H9 (cell line): ENCODE measurements around the gene DACH1. TPM values are rescaled to one million over a fixed set of nuclear protein-coding genes. Genes with fewer than 3 reads are reported as not detected.

Experiments used
- DNase-seq: peaks from one replicate; pipeline ENCODE4 v3.0.0-alpha.2; 2017
- H2AFZ ChIP-seq: one replicate; pipeline ENCODE4 v1.6.1; 2013; ENCODE audit warnings: mild to moderate bottlenecking, low read length, control low read depth, moderate library complexity
- H2AK5ac ChIP-seq: 2 replicates; pipeline ENCODE4 v1.6.1; 2013; ENCODE audit warnings: low read length, control low read depth, mixed read lengths; ENCODE audit not compliant: insufficient read length
- H2BK120ac ChIP-seq: one replicate; pipeline ENCODE4 v1.6.1; 2013; ENCODE audit warnings: low read depth, mild to moderate bottlenecking, low read length, control low read depth, inconsistent platforms; ENCODE audit not compliant: poor library complexity, severe bottlenecking
- H2BK12ac ChIP-seq: 2 replicates; pipeline ENCODE4 v1.6.1; 2013; ENCODE audit warnings: low read length, control low read depth, mixed read lengths, low read depth; ENCODE audit not compliant: insufficient read length
- H2BK15ac ChIP-seq: 2 replicates; pipeline ENCODE4 v1.6.1; 2013; ENCODE audit warnings: low read depth, low read length, control low read depth
- H2BK20ac ChIP-seq: one replicate; pipeline ENCODE4 v1.6.1; 2013; ENCODE audit warnings: low read depth, mild to moderate bottlenecking, low read length, control low read depth, inconsistent platforms; ENCODE audit not compliant: poor library complexity, severe bottlenecking
- H2BK5ac ChIP-seq: 2 replicates; pipeline ENCODE4 v1.6.1; 2013; ENCODE audit warnings: low read length, control low read depth, mixed read lengths; ENCODE audit not compliant: insufficient read length
- H3K14ac ChIP-seq: 2 replicates; pipeline ENCODE4 v1.6.1; 2013; ENCODE audit warnings: low read length, control low read depth; ENCODE audit not compliant: insufficient read depth
- H3K18ac ChIP-seq: 2 replicates; pipeline ENCODE4 v1.6.1; 2013; ENCODE audit warnings: low read depth, mild to moderate bottlenecking, mixed read lengths, low read length, control low read depth; ENCODE audit not compliant: insufficient read length
- H3K23ac ChIP-seq: 2 replicates; pipeline ENCODE4 v1.6.1; 2013; ENCODE audit warnings: low read length, control low read depth, mixed read lengths, low read depth; ENCODE audit not compliant: insufficient read length
- H3K23me2 ChIP-seq: 2 replicates; pipeline ENCODE4 v1.6.1; 2013; ENCODE audit warnings: low read depth, mild to moderate bottlenecking, mixed read lengths, low read length, control low read depth; ENCODE audit not compliant: insufficient read length, poor library complexity, severe bottlenecking
- H3K27ac ChIP-seq: 2 replicates; pipeline ENCODE4 v1.5.1; 2013; ENCODE audit warnings: low read length, control low read depth, mixed read lengths, low read depth; ENCODE audit not compliant: insufficient read length
- H3K27me3 ChIP-seq: 2 replicates; pipeline ENCODE4 v1.6.1; 2013; ENCODE audit warnings: low read length, control low read depth, inconsistent platforms; ENCODE audit not compliant: insufficient read depth
- H3K4ac ChIP-seq: 2 replicates; pipeline ENCODE4 v1.6.1; 2013; ENCODE audit warnings: low read depth, mild to moderate bottlenecking, control low read depth, inconsistent platforms, low read length, moderate library complexity
- H3K4me1 ChIP-seq: 2 replicates; pipeline ENCODE4 v1.6.1; 2013; ENCODE audit warnings: low read length, control low read depth, inconsistent platforms; ENCODE audit not compliant: insufficient read depth
- H3K4me2 ChIP-seq: 2 replicates; pipeline ENCODE4 v1.6.1; 2013; ENCODE audit warnings: low read length, control low read depth, mixed read lengths; ENCODE audit not compliant: insufficient read length, insufficient read depth
- H3K56ac ChIP-seq: 2 replicates; pipeline ENCODE4 v1.6.1; 2013; ENCODE audit warnings: low read depth, mild to moderate bottlenecking, mixed read lengths, low read length, control low read depth; ENCODE audit not compliant: insufficient read length
- H3K79me1 ChIP-seq: 2 replicates; pipeline ENCODE4 v1.6.1; 2013; ENCODE audit warnings: low read depth, mild to moderate bottlenecking, moderate library complexity, low read length, control low read depth, inconsistent platforms; ENCODE audit not compliant: insufficient read depth, poor library complexity, severe bottlenecking
- H3K79me2 ChIP-seq: 2 replicates; pipeline ENCODE4 v1.6.1; 2013; ENCODE audit warnings: low read length, control low read depth, inconsistent platforms; ENCODE audit not compliant: insufficient read depth
- H3K9ac ChIP-seq: 2 replicates; pipeline ENCODE4 v1.6.1; 2013; ENCODE audit warnings: low read length, control low read depth, mixed read lengths; ENCODE audit not compliant: insufficient read length; ENCODE audit errors: extremely low read depth
- H3K9me3 ChIP-seq: one replicate; pipeline ENCODE4 v1.6.1; 2013; ENCODE audit warnings: low read depth, low read length, inconsistent platforms; ENCODE audit not compliant: control insufficient read depth
- H3T11ph ChIP-seq: one replicate; pipeline ENCODE4 v1.6.1; 2013; ENCODE audit warnings: mild to moderate bottlenecking, low read length, control low read depth, inconsistent platforms
- H4K20me1 ChIP-seq: one replicate; pipeline ENCODE4 v1.6.1; 2013; ENCODE audit not compliant: control insufficient read depth, insufficient read length, insufficient read depth
- H4K5ac ChIP-seq: 2 replicates; pipeline ENCODE4 v1.6.1; 2013; ENCODE audit warnings: low read depth, mild to moderate bottlenecking, mixed read lengths, low read length, control low read depth; ENCODE audit not compliant: insufficient read length
- H4K8ac ChIP-seq: replicated peaks from 2 replicates; pipeline ENCODE4 v1.6.1; 2013; ENCODE audit warnings: low read length, control low read depth, mixed read lengths, low read depth; ENCODE audit not compliant: insufficient read length
- H4K91ac ChIP-seq: 2 replicates; pipeline ENCODE4 v1.6.1; 2013; ENCODE audit warnings: low read depth, mild to moderate bottlenecking, moderate library complexity, mixed read lengths, low read length, control low read depth; ENCODE audit not compliant: insufficient read length
- H3K27ac Mint-ChIP-seq, 3 experiments: 2 replicates in 2 of 3; 3 replicates in 1 of 3; pipeline ENCODE4 v1.8.0; 2020 to 2021; ENCODE audit warnings: mixed read lengths in 3 of 3, mild to moderate bottlenecking in 1 of 3, moderate library complexity in 1 of 3
- H3K27me3 Mint-ChIP-seq: 2 replicates; pipeline ENCODE4 v1.8.0; 2021; ENCODE audit warnings: low read depth, mild to moderate bottlenecking, moderate library complexity, mixed read lengths
- H3K36me3 Mint-ChIP-seq, 3 experiments: 2 replicates in 2 of 3; 3 replicates in 1 of 3; pipeline ENCODE4 v1.8.0; 2020 to 2021; ENCODE audit warnings: low read depth in 3 of 3, mixed read lengths in 3 of 3; ENCODE audit not compliant: insufficient read depth in 1 of 3
- H3K4me1 Mint-ChIP-seq, 2 experiments: 2 replicates each; pipeline ENCODE4 v1.8.0; 2020; ENCODE audit warnings: mixed read lengths in 2 of 2
- H3K4me3 Mint-ChIP-seq, 2 experiments: 2 replicates in 1 of 2; 3 replicates in 1 of 2; pipeline ENCODE4 v1.8.0; 2020 to 2021; ENCODE audit warnings: mild to moderate bottlenecking in 2 of 2, mixed read lengths in 2 of 2, moderate library complexity in 1 of 2
- H3K9me3 Mint-ChIP-seq, 2 experiments: 2 replicates in 1 of 2; 3 replicates in 1 of 2; pipeline ENCODE4 v1.8.0; 2020; ENCODE audit warnings: mild to moderate bottlenecking in 2 of 2, mixed read lengths in 2 of 2, moderate library complexity in 1 of 2
- WGBS: extraction: QIAGEN DNeasy Blood & Tissue Kit; methylation state at CpG from one replicate; pipeline ENCODE4 v1.1.7; 2013; ENCODE audit warnings: missing lambda C conversion rate, low lambda C conversion rate, mixed read lengths; ENCODE audit not compliant: insufficient read length; ENCODE audit errors: extremely low coverage; 5-methylcytosine and 5-hydroxymethylcytosine counted together
- total RNA-seq: library from RNA; stranded (reverse); gene quantifications from 2 replicates; pipeline ENCODE4 v1.2.1, GENCODE V29; 2021
- TF ChIP-seq, protein P1 (sequence below): fragments of 200-600 bp; sonication (generic); conservative IDR thresholded peaks from 3 replicates; pipeline ENCODE4 v1.8.0; 2021; ENCODE audit warnings: antibody characterized with exemption, mild to moderate bottlenecking

DACH1 gene
- total RNA-seq, 1 experiment from 2014 or later, result not detected

DNA sequence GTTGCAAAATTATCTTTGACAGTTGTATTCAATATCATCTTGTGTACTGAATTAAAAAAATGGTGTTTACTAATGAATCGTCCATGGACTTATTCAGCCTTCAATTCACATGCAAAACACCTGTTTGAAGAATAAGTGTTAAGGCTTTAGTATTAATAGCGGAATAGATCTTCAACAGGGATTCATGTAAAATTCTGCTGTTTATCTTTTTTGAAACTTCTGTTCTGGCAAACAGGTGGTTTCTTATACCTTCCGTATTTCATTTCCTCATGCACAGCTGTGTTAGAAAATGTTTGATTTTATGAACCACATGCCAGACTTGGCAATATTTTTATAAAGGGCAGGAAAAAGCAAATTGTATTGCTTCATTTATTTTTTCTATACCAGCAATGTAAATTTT, 255.7 kb downstream of the DACH1 start:
- no peak overlapping the region for H3K4me3 Mint-ChIP-seq

More for the DNA sequence above, 255.7 kb downstream of the DACH1 start:
- Histone ChIP-seq H2BK120ac (no peak overlapping the region), H3K9me3 (no peaks in the 10 kb centered on the region), H3K4ac (no peak overlapping the region), H3K23me2 (no peaks in the 10 kb centered on the region), H3K9ac (no peak overlapping the region), H2AFZ (no peak overlapping the region), H4K91ac (no peak overlapping the region), H2BK20ac (no peak overlapping the region), H3K14ac (no peak overlapping the region), H2BK12ac (no peak overlapping the region), H3K56ac (no peak overlapping the region), H4K20me1 (no peaks in the 10 kb centered on the region), H3K18ac (no peak overlapping the region), H3K79me2 (no peaks in the 10 kb centered on the region), H3K4me1 (no peaks in the 10 kb centered on the region), H2BK5ac (no peak overlapping the region), H4K8ac (no peak overlapping the region), H3K4me2 (no peak overlapping the region), H3K27me3 (no peaks in the 10 kb centered on the region), H2BK15ac (no peak overlapping the region), H2AK5ac (no peak overlapping the region), H4K5ac (no peak overlapping the region), H3K79me1 (no peaks in the 10 kb centered on the region), H3K23ac (no peak overlapping the region), H3K27ac (no peak overlapping the region), H3T11ph (no peak overlapping the region)
- Mint-ChIP-seq H3K4me1 (no peaks in the 10 kb centered on the region), H3K9me3 (no peaks in the 10 kb centered on the region), H3K27me3 (no peaks in the 10 kb centered on the region), H3K36me3 (no peaks in the 10 kb centered on the region), H3K27ac (no peak overlapping the region)
- DNase-seq, result no peak
- TF ChIP-seq, protein P1, sequence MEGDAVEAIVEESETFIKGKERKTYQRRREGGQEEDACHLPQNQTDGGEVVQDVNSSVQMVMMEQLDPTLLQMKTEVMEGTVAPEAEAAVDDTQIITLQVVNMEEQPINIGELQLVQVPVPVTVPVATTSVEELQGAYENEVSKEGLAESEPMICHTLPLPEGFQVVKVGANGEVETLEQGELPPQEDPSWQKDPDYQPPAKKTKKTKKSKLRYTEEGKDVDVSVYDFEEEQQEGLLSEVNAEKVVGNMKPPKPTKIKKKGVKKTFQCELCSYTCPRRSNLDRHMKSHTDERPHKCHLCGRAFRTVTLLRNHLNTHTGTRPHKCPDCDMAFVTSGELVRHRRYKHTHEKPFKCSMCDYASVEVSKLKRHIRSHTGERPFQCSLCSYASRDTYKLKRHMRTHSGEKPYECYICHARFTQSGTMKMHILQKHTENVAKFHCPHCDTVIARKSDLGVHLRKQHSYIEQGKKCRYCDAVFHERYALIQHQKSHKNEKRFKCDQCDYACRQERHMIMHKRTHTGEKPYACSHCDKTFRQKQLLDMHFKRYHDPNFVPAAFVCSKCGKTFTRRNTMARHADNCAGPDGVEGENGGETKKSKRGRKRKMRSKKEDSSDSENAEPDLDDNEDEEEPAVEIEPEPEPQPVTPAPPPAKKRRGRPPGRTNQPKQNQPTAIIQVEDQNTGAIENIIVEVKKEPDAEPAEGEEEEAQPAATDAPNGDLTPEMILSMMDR, result no peak
- WGBS, result no CpG with 5 or more reads among the region's 3 CpGs
